Hepatocyte (in vitro differentiated cells): Measurements from ENCODE around the gene PDGFRA. TPM values are rescaled to one million over a fixed set of nuclear protein-coding genes. Genes with fewer than 3 reads are reported as not detected.
A peak's percentile ranks its signal among the peaks of the same experiment; 100 is the strongest.

Source experiments
- DNase-seq: peaks from one replicate; pipeline ENCODE4 v3.0.0-alpha.2; 2016; ENCODE audit warnings: low spot score
- H2AFZ ChIP-seq: fragments of 200-600 bp; sonication (generic); 2 replicates; pipeline ENCODE4 v1.6.0; 2016; ENCODE audit warnings: antibody characterized with exemption, mild to moderate bottlenecking
- H3K27ac ChIP-seq: fragments of 200-600 bp; sonication (generic); 2 replicates; pipeline ENCODE4 v1.5.1; 2016; ENCODE audit warnings: mild to moderate bottlenecking
- H3K27me3 ChIP-seq: fragments of 200-600 bp; sonication (generic); 2 replicates; pipeline ENCODE4 v1.6.1; 2016
- H3K36me3 ChIP-seq: fragments of 200-600 bp; sonication (generic); replicated peaks from 2 replicates; pipeline ENCODE4 v1.5.1; 2016; ENCODE audit warnings: low read depth; ENCODE audit not compliant: insufficient read depth
- H3K4me1 ChIP-seq: fragments of 200-600 bp; sonication (generic); 2 replicates; pipeline ENCODE4 v1.5.1; 2016; ENCODE audit warnings: mild to moderate bottlenecking, moderate library complexity; ENCODE audit not compliant: insufficient read depth
- H3K4me2 ChIP-seq: fragments of 200-600 bp; sonication (generic); 2 replicates; pipeline ENCODE4 v1.6.0; 2016
- H3K4me3 ChIP-seq: fragments of 200-600 bp; sonication (generic); 2 replicates; pipeline ENCODE4 v1.5.1; 2016; ENCODE audit warnings: mild to moderate bottlenecking
- H3K79me2 ChIP-seq: fragments of 200-600 bp; sonication (generic); 2 replicates; pipeline ENCODE4 v1.6.0; 2017; ENCODE audit warnings: mild to moderate bottlenecking
- H3K9me2 ChIP-seq: fragments of 200-600 bp; sonication (generic); replicated peaks from 2 replicates; pipeline ENCODE4 v1.6.0; 2017; ENCODE audit warnings: mild to moderate bottlenecking; ENCODE audit not compliant: insufficient read depth
- H3K9me3 ChIP-seq: fragments of 200-600 bp; sonication (generic); 2 replicates; pipeline ENCODE4 v1.5.1; 2016; ENCODE audit warnings: low read depth, mild to moderate bottlenecking
- H4K20me1 ChIP-seq: fragments of 200-600 bp; sonication (generic); 2 replicates; pipeline ENCODE4 v1.6.0; 2016; ENCODE audit warnings: mild to moderate bottlenecking; ENCODE audit not compliant: insufficient read depth, poor library complexity, severe bottlenecking
- EZH2 ChIP-seq: fragments of 200-600 bp; sonication (generic); IDR thresholded peaks from 2 replicates; pipeline ENCODE4 v1.6.1; 2016; ENCODE audit warnings: antibody characterized with exemption, mild to moderate bottlenecking, borderline replicate concordance
- EZH2phosphoT487 ChIP-seq: fragments of 200-600 bp; sonication (generic); IDR thresholded peaks from one replicate; pipeline ENCODE4 v1.6.1; 2018; ENCODE audit warnings: antibody characterized with exemption, mild to moderate bottlenecking, low read depth, moderate library complexity; ENCODE audit not compliant: unreplicated experiment, severe bottlenecking
- WGBS: methylation state at CpG from one replicate; pipeline ENCODE4 v1.1.6; 2016; ENCODE audit warnings: low lambda C conversion rate; ENCODE audit errors: missing lambda C conversion rate; 5-methylcytosine and 5-hydroxymethylcytosine counted together
- polyA plus RNA-seq: library from polyadenylated mRNA; unstranded; fragments of >200 nt; fragmentation: Nextera tagmentation; extraction: Ambion mirVana; gene quantifications from 2 replicates; pipeline ENCODE4 v1.2.1, GENCODE V29; 2016
- total RNA-seq: library from RNA; depleted of rRNA; stranded (reverse); fragments of >200 nt; gene quantifications from 2 replicates; pipeline ENCODE4 v1.2.3, GENCODE V29; 2014
- TF ChIP-seq, protein P1 (sequence below): fragments of 200-600 bp; sonication (generic); IDR thresholded peaks from 2 replicates; pipeline ENCODE4 v1.5.1; 2016; ENCODE audit warnings: antibody characterized with exemption, mild to moderate bottlenecking; ENCODE audit not compliant: poor library complexity

PDGFRA gene
- total and polyA plus RNA-seq, 2 experiments from 2014 or later = 36.3 to 117 TPM

- Histone ChIP-seq H2AFZ (no peak overlapping the region), H3K27me3 (no peaks in the 10 kb centered on the region), H3K4me2 (no peak overlapping the region), H3K79me2 (peaks cover 88% of the 10 kb centered on the region), H3K36me3 (no peaks in the 10 kb centered on the region), H3K9me3 (no peaks in the 10 kb centered on the region), H3K4me3 (no peak overlapping the region), H3K27ac (peak overlapping the region; percentile 26), H3K9me2 (no peaks in the 10 kb centered on the region), H4K20me1 (peaks cover 67% of the 10 kb centered on the region), H3K4me1 (no peaks in the 10 kb centered on the region)
- WGBS = 60% methylated on average over 7 of the region's 7 CpGs
- TF ChIP-seq EZH2phosphoT487 (no peak), EZH2 (no peak)
- TF ChIP-seq, protein P1, sequence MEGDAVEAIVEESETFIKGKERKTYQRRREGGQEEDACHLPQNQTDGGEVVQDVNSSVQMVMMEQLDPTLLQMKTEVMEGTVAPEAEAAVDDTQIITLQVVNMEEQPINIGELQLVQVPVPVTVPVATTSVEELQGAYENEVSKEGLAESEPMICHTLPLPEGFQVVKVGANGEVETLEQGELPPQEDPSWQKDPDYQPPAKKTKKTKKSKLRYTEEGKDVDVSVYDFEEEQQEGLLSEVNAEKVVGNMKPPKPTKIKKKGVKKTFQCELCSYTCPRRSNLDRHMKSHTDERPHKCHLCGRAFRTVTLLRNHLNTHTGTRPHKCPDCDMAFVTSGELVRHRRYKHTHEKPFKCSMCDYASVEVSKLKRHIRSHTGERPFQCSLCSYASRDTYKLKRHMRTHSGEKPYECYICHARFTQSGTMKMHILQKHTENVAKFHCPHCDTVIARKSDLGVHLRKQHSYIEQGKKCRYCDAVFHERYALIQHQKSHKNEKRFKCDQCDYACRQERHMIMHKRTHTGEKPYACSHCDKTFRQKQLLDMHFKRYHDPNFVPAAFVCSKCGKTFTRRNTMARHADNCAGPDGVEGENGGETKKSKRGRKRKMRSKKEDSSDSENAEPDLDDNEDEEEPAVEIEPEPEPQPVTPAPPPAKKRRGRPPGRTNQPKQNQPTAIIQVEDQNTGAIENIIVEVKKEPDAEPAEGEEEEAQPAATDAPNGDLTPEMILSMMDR = no peak
- DNase-seq = no peak
These were observed 25.2 kb downstream of the PDGFRA start for GRCh38 chr4:54254116-54254914.

GRCh38 chr4:54254915-54255246 lies 25.8 kb downstream of the PDGFRA start:
- no peak overlapping the region for H3K4me2 ChIP-seq
- WGBS = 80% methylated on average over 2 of the region's 4 CpGs
- H2AFZ ChIP-seq = no peak overlapping the region
- no peaks in the 10 kb centered on the region for H3K9me3 ChIP-seq
- peaks cover 86% of the 10 kb centered on the region for H3K79me2 ChIP-seq
- H3K27me3 ChIP-seq = no peaks in the 10 kb centered on the region
- no peak for DNase-seq
- H3K4me3 ChIP-seq = no peak overlapping the region
- H3K4me1 ChIP-seq = no peaks in the 10 kb centered on the region
- no peak for TF ChIP-seq EZH2
- TF ChIP-seq, protein P1 = no peak
- TF ChIP-seq EZH2phosphoT487 = no peak
- peak overlapping the region; percentile 26 for H3K27ac ChIP-seq
- no peaks in the 10 kb centered on the region for H3K36me3 ChIP-seq
- H4K20me1 ChIP-seq = peaks cover 70% of the 10 kb centered on the region
- H3K9me2 ChIP-seq = no peaks in the 10 kb centered on the region

DNA sequence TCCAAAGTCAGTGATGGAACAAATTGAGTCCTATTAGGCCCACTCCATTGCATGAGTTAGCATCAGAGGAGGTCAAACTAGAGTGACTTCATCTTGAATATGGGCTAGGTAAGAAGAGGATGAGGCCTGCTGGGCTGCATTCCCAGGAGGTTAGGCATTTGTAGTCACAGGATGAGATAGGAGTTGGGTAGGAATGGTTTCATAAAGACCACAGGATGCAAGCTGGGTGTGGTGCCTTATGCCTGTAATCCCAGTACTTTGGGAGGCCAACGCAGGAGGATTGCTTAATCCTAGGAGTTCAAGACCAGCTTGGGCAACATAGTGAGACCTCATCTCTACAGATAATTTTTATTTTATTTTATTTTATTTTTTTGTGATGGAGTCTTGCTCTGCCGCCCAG lies 26.8 kb downstream of the PDGFRA start:
- no peak overlapping the region for H3K4me3 ChIP-seq
- H3K9me3 ChIP-seq = no peaks in the 10 kb centered on the region
- no peak overlapping the region for H3K4me2 ChIP-seq
- no peaks in the 10 kb centered on the region for H3K4me1 ChIP-seq
- H3K27me3 ChIP-seq = no peaks in the 10 kb centered on the region
- H4K20me1 ChIP-seq = peaks cover 77% of the 10 kb centered on the region
- no peaks in the 10 kb centered on the region for H3K9me2 ChIP-seq
- no peak overlapping the region for H3K27ac ChIP-seq
- TF ChIP-seq, protein P1 = no peak
- TF ChIP-seq EZH2phosphoT487 (no peak), EZH2 (no peak)
- no peaks in the 10 kb centered on the region for H3K36me3 ChIP-seq
- 93% methylated on average over 2 of the region's 2 CpGs for WGBS
- H2AFZ ChIP-seq = no peak overlapping the region
- peaks cover 83% of the 10 kb centered on the region for H3K79me2 ChIP-seq
- DNase-seq = no peak
